HL-60 (cell line): ENCODE results near the gene CAMSAP1.

Experiments used
- DNase-seq, 2 experiments: peaks; one replicate each; pipeline ENCODE4 v3.0.0-alpha.2; 2010 to 2020; ENCODE audit warnings: low read depth in 1 of 2, low spot score in 1 of 2
- H3K27ac ChIP-seq: fragments of 250-450 bp; sonication (Bioruptor Pico); replicated peaks from 2 replicates; pipeline ENCODE4 v1.5.1; 2020; ENCODE audit warnings: mild to moderate bottlenecking, moderate library complexity
- H3K27me3 ChIP-seq: fragments of 250-450 bp; sonication (Bioruptor Pico); 2 replicates; pipeline ENCODE4 v1.5.1; 2021; ENCODE audit warnings: mild to moderate bottlenecking, moderate library complexity; ENCODE audit not compliant: insufficient read depth, poor library complexity, severe bottlenecking
- H3K4me3 ChIP-seq: replicated peaks from 2 replicates; pipeline ENCODE4 v1.5.1; 2011; ENCODE audit warnings: mild to moderate bottlenecking, control low read depth, low read length; ENCODE audit not compliant: insufficient read depth
- GABPA ChIP-seq: IDR thresholded peaks from 2 replicates; pipeline ENCODE4 v1.6.1; 2012; ENCODE audit warnings: low read depth
- POLR2AphosphoS5 ChIP-seq: IDR thresholded peaks from 2 replicates; pipeline ENCODE4 v1.6.1; 2012; ENCODE audit warnings: low read depth
- SPI1 ChIP-seq: IDR thresholded peaks from 2 replicates; pipeline ENCODE4 v1.6.1; 2012; ENCODE audit warnings: low read depth, mild to moderate bottlenecking, borderline replicate concordance
- TF ChIP-seq, protein P1 (sequence below): IDR thresholded peaks from 2 replicates; pipeline ENCODE4 v1.6.1; 2012; ENCODE audit warnings: low read depth; ENCODE audit not compliant: insufficient replicate concordance
- TF ChIP-seq, protein P2 (sequence below): IDR thresholded peaks from one replicate; pipeline ENCODE4 v1.5.1; 2011; ENCODE audit warnings: low read length, control low read depth, inconsistent platforms; ENCODE audit not compliant: insufficient read depth

CAMSAP1 gene

DNA sequence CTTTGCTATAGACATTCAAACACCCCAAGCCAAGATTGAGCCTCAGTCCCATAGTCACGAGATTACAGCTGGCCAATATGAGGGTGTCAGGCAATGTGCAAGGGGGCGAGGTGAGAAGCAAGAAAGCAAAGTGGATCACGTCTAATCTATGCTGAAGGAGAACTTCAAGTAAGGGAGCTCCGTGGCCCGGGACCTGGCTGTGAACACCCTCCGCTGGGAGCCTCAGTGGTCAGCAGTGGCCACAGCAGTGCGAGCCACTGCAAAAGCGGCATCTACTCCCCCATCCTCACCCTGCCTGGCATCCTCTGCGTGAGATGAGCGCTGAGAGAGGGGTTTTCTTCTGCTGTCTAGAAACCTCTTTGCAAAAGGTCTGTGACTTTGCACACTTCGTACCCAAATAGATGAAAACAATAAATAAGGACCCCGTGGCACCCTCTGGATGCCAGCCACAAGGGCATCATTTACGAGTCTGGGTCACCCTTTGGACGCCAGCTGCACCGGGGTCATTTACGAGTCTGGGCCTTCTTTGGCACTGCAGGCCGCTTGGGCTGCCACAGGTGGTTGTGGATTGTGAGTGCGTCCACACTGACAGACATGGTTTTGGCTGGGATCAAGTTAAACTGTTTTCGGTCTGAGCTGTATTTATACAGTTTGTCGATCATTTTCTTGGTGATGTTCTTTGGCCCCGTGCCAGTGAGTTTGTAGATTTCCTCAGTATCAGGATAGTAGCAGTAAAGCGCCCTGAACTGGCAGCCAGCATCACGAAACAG, 96.4 kb downstream of the CAMSAP1 start:
- Histone ChIP-seq H3K27me3 (no peaks in the 10 kb centered on the region), H3K27ac (no peak overlapping the region), H3K4me3 (no peak overlapping the region)
- no peak for DNase-seq
- no peak for TF ChIP-seq POLR2AphosphoS5
- TF ChIP-seq GABPA = no peak
- TF ChIP-seq, protein P1, sequence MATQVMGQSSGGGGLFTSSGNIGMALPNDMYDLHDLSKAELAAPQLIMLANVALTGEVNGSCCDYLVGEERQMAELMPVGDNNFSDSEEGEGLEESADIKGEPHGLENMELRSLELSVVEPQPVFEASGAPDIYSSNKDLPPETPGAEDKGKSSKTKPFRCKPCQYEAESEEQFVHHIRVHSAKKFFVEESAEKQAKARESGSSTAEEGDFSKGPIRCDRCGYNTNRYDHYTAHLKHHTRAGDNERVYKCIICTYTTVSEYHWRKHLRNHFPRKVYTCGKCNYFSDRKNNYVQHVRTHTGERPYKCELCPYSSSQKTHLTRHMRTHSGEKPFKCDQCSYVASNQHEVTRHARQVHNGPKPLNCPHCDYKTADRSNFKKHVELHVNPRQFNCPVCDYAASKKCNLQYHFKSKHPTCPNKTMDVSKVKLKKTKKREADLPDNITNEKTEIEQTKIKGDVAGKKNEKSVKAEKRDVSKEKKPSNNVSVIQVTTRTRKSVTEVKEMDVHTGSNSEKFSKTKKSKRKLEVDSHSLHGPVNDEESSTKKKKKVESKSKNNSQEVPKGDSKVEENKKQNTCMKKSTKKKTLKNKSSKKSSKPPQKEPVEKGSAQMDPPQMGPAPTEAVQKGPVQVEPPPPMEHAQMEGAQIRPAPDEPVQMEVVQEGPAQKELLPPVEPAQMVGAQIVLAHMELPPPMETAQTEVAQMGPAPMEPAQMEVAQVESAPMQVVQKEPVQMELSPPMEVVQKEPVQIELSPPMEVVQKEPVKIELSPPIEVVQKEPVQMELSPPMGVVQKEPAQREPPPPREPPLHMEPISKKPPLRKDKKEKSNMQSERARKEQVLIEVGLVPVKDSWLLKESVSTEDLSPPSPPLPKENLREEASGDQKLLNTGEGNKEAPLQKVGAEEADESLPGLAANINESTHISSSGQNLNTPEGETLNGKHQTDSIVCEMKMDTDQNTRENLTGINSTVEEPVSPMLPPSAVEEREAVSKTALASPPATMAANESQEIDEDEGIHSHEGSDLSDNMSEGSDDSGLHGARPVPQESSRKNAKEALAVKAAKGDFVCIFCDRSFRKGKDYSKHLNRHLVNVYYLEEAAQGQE = no peak
- no peak for TF ChIP-seq SPI1
- TF ChIP-seq, protein P2, sequence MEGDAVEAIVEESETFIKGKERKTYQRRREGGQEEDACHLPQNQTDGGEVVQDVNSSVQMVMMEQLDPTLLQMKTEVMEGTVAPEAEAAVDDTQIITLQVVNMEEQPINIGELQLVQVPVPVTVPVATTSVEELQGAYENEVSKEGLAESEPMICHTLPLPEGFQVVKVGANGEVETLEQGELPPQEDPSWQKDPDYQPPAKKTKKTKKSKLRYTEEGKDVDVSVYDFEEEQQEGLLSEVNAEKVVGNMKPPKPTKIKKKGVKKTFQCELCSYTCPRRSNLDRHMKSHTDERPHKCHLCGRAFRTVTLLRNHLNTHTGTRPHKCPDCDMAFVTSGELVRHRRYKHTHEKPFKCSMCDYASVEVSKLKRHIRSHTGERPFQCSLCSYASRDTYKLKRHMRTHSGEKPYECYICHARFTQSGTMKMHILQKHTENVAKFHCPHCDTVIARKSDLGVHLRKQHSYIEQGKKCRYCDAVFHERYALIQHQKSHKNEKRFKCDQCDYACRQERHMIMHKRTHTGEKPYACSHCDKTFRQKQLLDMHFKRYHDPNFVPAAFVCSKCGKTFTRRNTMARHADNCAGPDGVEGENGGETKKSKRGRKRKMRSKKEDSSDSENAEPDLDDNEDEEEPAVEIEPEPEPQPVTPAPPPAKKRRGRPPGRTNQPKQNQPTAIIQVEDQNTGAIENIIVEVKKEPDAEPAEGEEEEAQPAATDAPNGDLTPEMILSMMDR = no peak

DNA sequence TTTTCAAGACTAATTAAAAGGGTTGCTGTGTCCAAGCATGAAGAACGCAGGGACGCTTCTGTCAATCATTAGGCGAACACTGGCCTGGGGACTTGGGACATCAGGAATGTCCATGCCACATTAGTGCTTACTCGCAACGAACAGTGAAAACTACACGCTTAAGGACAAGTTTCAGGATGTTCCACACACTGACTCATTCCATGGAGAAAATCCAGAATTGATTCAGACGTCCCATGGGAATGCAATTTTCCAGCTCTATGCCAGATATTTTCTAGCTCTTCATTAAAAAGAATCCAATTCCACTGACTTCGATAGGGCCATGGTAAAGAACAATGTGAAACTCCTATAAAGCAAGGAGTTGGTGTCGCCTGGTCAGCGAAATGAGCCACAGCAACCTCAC, 98.2 kb downstream of the CAMSAP1 start:
- H3K27ac ChIP-seq = no peak overlapping the region
- no peak for DNase-seq
- TF ChIP-seq POLR2AphosphoS5 = no peak
- TF ChIP-seq, protein P1 = no peak
- TF ChIP-seq, protein P2 = no peak
- TF ChIP-seq GABPA = no peak
- no peak for TF ChIP-seq SPI1
- H3K27me3 ChIP-seq = no peaks in the 10 kb centered on the region
- no peak overlapping the region for H3K4me3 ChIP-seq

DNA sequence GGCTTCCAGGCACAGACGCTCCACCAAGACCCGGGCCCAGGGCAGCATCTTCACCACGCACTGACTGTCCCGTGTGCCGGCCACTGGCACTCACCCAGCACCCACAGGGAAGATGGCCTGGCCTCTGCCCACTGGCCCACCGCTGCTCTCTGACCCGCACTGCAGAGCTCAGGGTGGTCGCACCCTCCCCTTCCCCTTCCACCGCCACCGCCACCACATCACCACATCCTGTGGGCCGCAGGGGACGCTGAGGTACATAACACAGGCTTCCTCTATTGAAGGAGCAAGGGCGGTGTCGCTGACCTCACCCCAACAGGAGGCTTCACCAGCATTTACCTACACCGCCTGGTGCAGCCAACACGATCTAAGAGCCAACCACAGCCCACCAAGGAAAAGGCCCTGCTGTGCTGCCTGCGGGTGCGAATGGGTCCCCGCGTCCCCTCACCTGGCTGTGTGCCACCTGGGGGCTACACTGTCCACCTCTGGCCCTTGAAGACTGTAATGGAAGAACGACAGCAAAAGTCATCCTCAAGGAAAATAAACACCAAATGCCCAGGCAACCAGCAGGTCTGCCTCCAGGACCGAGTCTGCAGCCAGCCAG, 101.8 kb downstream of the CAMSAP1 start:
- TF ChIP-seq GABPA = no peak
- no peak for TF ChIP-seq POLR2AphosphoS5
- TF ChIP-seq, protein P2 = no peak
- TF ChIP-seq SPI1 = no peak
- TF ChIP-seq, protein P1 = no peak
- no peak overlapping the region for H3K4me3 ChIP-seq
- H3K27me3 ChIP-seq = no peaks in the 10 kb centered on the region
- no peak for DNase-seq
- no peak overlapping the region for H3K27ac ChIP-seq
